Measurements from ENCODE around the gene AGPAT1. TPM values are rescaled to one million over a fixed set of nuclear protein-coding genes. Genes with fewer than 3 reads are reported as not detected.

Gene AGPAT1
- total and polyA plus RNA-seq, 2 of the 13 experiments (the other 11 are each of a cell fraction or from before 2014, with no cell fraction given) = 51.3 to 139 TPM

GRCh38 chr6:32190054-32190851 is 14.4 kb upstream of the AGPAT1 start, which contains the start of gene PBX2 (continued):
- TF ChIP-seq ATF6 (CRISPR knock-in tag; conservative IDR thresholded peaks at IDR 0.05) (no peak), ZNF234 (CRISPR knock-in tag; conservative IDR thresholded peaks at IDR 0.05) (no peak), ZNF879 (CRISPR knock-in tag; IDR thresholded peaks at IDR 0.05) (no peak), ZNF205 (CRISPR knock-in tag; IDR thresholded peaks at IDR 0.05) (no peak), ZNF282 (IDR thresholded peaks at IDR 0.05; ENCODE audit: partially characterized antibody) (no peak), ZNF644 (CRISPR knock-in tag; IDR thresholded peaks at IDR 0.05; ENCODE audit: low read depth) (no peak), RBAK (CRISPR knock-in tag; IDR thresholded peaks at IDR 0.05) (no peak), ZNF138 (CRISPR knock-in tag; IDR thresholded peaks at IDR 0.05; ENCODE audit: low read depth) (no peak), ISX (CRISPR knock-in tag; conservative IDR thresholded peaks at IDR 0.05) (no peak), PAWR (CRISPR knock-in tag; IDR thresholded peaks at IDR 0.05; ENCODE audit: borderline replicate concordance) (no peak), ZNF160 (CRISPR knock-in tag; IDR thresholded peaks at IDR 0.05) (no peak), ZNF709 (CRISPR knock-in tag; IDR thresholded peaks at IDR 0.05) (no peak), ZNF510 (CRISPR knock-in tag; IDR thresholded peaks at IDR 0.05; ENCODE audit: low read depth) (peak; percentile 72; the same call in 1 of the 2 replicates), SALL2 (CRISPR knock-in tag; IDR thresholded peaks at IDR 0.05) (0 out of 2 replicates have a peak, but pooled peaks have one; percentile 72), ZFP36 (IDR thresholded peaks at IDR 0.05; ENCODE audit: borderline replicate concordance, low read depth, low read length, partially characterized antibody) (no peak), ZBTB44 (CRISPR knock-in tag; IDR thresholded peaks at IDR 0.05) (no peak), GATA4 (IDR thresholded peaks at IDR 0.05; ENCODE audit: borderline replicate concordance, low read depth) (peak; percentile 62; the same call in 1 of the 2 replicates), DMTF1 (CRISPR knock-in tag; IDR thresholded peaks at IDR 0.05) (no peak), SP2 (CRISPR knock-in tag; IDR thresholded peaks at IDR 0.05) (no peak), ZNF589 (CRISPR knock-in tag; conservative IDR thresholded peaks at IDR 0.05) (no peak), ZNF337 (CRISPR knock-in tag; IDR thresholded peaks at IDR 0.05; ENCODE audit: borderline replicate concordance, low read depth) (no peak), ZNF432 (CRISPR knock-in tag; IDR thresholded peaks at IDR 0.05; ENCODE audit: borderline replicate concordance) (no peak), NR2C2 (CRISPR knock-in tag; IDR thresholded peaks at IDR 0.05; ENCODE audit: borderline replicate concordance) (peak; percentile 37; the same call in 1 of the 2 replicates), ZNF343 (CRISPR knock-in tag; IDR thresholded peaks at IDR 0.05) (no peak), ETV6 (CRISPR knock-in tag; conservative IDR thresholded peaks at IDR 0.05) (no peak), PHF8 (CRISPR knock-in tag; IDR thresholded peaks at IDR 0.05) (0 out of 2 replicates have a peak, but pooled peaks have one; percentile 33)
